ENCODE results near the gene MILR1.

The MILR1 gene, protein sequence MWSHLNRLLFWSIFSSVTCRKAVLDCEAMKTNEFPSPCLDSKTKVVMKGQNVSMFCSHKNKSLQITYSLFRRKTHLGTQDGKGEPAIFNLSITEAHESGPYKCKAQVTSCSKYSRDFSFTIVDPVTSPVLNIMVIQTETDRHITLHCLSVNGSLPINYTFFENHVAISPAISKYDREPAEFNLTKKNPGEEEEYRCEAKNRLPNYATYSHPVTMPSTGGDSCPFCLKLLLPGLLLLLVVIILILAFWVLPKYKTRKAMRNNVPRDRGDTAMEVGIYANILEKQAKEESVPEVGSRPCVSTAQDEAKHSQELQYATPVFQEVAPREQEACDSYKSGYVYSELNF

GRCh38 chr17:64448665-64449512 lies at the start of gene MILR1:
MILR1 (plus strand) TSS chr17:64449115; CDS start chr17:64449169, 54 bp downstream.
- TF ChIP-seq CTCF (IDR thresholded peaks at IDR 0.05; ENCODE audit: low read depth, low read length, missing control alignments): no peak
- DNase-seq (ENCODE audit: low read depth): peak; percentile 74
- H3K4me3 ChIP-seq (ENCODE audit: low read depth, low read length): peak within 1 kb of the TSS; percentile 24

- TF ChIP-seq CTCF (IDR thresholded peaks at IDR 0.05; ENCODE audit: low read depth, low read length, missing control alignments): no peak
- H3K4me3 ChIP-seq (ENCODE audit: low read depth, low read length): no peak overlapping the region
- DNase-seq (ENCODE audit: low read depth): no peak
These were observed 49.2 kb upstream of the MILR1 start for GRCh38 chr17:64399767-64400156.

- DNase-seq (ENCODE audit: low read depth): no peak
- TF ChIP-seq CTCF (IDR thresholded peaks at IDR 0.05; ENCODE audit: low read depth, low read length, missing control alignments): no peak
These were observed 48.3 kb upstream of the MILR1 start for GRCh38 chr17:64400642-64401041.

DNA sequence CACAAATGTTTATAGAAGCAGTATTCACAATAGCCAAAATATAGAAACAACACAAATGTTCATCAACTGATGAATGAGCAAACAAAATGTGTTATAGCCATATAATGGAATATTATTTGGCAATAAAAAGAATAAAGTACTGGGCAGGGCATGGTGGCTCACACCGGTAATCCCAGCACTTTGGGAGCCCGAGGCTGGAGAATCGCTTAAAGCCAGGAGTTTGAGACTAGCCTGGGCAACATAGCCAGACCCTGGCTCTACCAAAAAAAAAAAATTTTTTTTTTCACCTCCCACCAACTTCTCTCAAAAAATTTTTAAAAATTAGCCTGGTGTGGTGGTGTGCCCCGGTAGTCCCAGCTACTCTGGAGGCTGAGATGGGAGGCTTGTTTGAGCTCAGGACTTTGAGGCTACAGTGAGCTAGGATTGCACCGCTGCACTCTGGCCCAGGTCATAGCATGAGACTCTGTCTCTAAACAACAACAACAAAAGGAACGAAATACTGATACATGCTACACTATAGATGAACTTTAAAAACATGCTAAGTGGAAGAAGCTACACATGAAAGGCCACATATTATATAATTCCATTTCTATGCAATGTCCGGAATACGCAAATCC lies 47.6 kb upstream of the MILR1 start:
- no peak for TF ChIP-seq CTCF (IDR thresholded peaks at IDR 0.05; ENCODE audit: low read depth, low read length, missing control alignments)
- no peak overlapping the region for H3K4me3 ChIP-seq (ENCODE audit: low read depth, low read length)
- no peak for DNase-seq (ENCODE audit: low read depth)

More at GRCh38 chr17:64400642-64401041, 48.3 kb upstream of the MILR1 start:
- H3K4me3 ChIP-seq (ENCODE audit: low read depth, low read length): no peak overlapping the region

DNA sequence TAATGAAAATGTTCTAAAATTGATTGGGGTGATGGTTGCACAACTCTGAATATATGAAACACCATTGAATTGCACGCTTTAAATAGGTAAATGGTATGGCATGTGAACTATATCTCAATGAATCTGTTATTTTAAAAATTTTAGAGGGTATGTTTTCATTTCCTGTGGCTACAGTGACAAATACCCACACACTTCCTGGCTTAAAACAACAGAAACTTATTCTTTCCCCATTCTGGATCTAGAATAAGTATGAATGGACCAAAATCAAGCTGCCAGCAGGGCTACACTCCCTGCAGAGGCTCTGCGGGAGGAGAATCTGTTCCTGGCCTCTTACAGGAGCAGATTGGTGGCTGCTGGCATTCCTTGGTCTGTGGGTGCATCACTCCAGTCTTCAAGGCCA lies 47.0 kb upstream of the MILR1 start:
- no peak overlapping the region for H3K4me3 ChIP-seq (ENCODE audit: low read depth, low read length)
- no peak for TF ChIP-seq CTCF (IDR thresholded peaks at IDR 0.05; ENCODE audit: low read depth, low read length, missing control alignments)
- DNase-seq (ENCODE audit: low read depth): no peak

GRCh38 chr17:64402469-64402868 lies 46.4 kb upstream of the MILR1 start:
- DNase-seq (ENCODE audit: low read depth): no peak
- no peak for TF ChIP-seq CTCF (IDR thresholded peaks at IDR 0.05; ENCODE audit: low read depth, low read length, missing control alignments)
- no peak overlapping the region for H3K4me3 ChIP-seq (ENCODE audit: low read depth, low read length)

All from GM12864 (cell line).